ENCODE measurements around the gene KIF26A. TPM values are rescaled to one million over a fixed set of nuclear protein-coding genes. Genes with fewer than 3 reads are reported as not detected.

KIF26A gene
- polyA plus RNA-seq, 1 experiment = 0.10 TPM

DNA sequence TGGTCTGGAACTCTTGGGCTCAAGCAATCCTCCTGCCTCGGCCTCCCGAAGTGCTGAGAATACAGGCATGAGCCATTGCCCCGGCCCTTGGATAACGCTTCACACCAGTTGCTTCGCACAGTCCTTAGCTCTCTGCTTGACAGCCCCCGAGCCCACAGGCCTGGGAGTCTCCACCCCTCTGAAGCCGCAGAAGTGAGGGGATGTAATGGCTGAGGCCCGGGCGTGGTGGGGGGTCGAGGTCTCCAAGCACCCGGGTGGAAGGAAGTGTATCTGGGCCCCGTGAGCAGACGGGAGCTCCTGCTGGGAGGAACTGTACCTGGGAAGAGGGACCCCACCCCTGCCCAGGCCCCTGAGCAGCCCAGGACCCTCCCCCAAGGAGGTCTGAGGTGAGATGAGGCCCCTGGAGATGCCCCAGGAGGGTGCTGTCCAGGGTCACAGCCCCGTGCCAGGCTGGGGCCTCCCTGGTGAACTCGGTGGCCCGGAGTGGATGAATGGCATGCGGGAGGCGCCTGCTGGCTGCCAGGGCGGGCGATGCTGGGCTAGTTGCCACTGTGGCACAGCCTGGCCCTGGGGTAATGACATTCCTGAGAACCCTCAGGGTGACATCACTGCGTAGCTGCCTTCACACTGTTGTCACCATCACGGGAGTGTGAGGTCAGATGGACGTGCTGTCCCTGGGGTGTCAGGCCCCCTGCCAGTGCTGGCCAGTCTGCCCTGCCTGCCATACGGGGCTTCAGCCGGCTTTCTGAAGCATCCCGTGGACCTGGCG lies 48.9 kb downstream of the KIF26A start:
- no peaks in the 10 kb centered on the region for H3K27me3 ChIP-seq (ENCODE audit: control insufficient read depth, insufficient read depth, low read length)
- no peak for TF ChIP-seq CTCF (IDR thresholded peaks at IDR 0.05; ENCODE audit: insufficient read depth, low read depth, low read length)
- no peak for DNase-seq (ENCODE audit: low read depth)
- no peaks in the 10 kb centered on the region for H3K36me3 ChIP-seq (ENCODE audit: control insufficient read depth, insufficient read depth, low read length)
- no peak overlapping the region for H3K4me3 ChIP-seq (ENCODE audit: low read depth, low read length)
- ChIA-PET POLR2A (no interaction called here), CTCF (no interaction called here)

DNA sequence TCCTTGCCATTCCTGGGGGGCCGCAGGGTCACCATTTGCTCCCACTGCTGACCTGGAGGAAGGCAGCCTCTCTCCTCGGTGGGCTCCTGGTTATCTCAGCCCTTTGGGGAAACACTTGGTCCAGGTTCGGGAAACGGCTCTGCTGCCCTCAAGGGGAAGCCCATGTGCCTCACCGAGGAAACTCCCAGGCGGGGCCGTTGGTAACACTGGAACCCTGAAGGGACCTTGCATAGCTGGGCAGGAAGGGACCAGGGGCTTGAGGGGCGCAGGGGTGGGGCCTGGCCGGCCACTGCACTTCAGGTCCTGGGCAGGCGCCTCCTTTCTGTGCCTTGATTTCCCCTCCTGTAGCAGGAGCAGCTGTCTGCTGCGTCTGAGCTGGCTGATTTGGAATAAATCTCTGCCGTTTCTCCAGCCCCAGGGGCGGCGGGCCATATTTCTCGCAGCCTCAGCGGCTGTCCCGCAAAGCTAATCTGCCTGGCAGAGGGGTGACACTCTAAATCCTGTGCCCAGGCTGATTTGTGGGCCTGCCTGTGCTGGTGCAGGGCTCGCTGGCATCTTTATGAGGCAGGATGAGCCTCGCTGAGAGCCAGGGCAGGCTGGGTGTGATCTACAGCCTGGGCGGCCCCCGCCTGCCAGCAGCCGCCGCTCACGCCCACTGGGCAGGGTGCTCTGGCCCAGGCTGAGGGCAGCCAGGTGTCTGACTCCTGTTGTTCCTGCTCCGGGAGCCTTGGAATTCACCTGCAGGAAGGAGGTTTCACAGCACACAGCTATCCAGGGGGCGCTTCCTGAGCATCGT lies 49.7 kb downstream of the KIF26A start:
- TF ChIP-seq CTCF (IDR thresholded peaks at IDR 0.05; ENCODE audit: insufficient read depth, low read depth, low read length) = no peak
- Histone ChIP-seq H3K36me3 (ENCODE audit: control insufficient read depth, insufficient read depth, low read length) (no peaks in the 10 kb centered on the region), H3K27me3 (ENCODE audit: control insufficient read depth, insufficient read depth, low read length) (no peaks in the 10 kb centered on the region), H3K4me3 (ENCODE audit: low read depth, low read length) (no peak overlapping the region)
- ChIA-PET POLR2A (no interaction called here), CTCF (no interaction called here)
- no peak for DNase-seq (ENCODE audit: low read depth)

- H3K27me3 ChIP-seq (ENCODE audit: control insufficient read depth, insufficient read depth, low read length) = no peaks in the 10 kb centered on the region
- ChIA-PET CTCF (no interaction called here), POLR2A (no interaction called here)
- DNase-seq (ENCODE audit: low read depth) = no peak
- H3K36me3 ChIP-seq (ENCODE audit: control insufficient read depth, insufficient read depth, low read length) = no peaks in the 10 kb centered on the region
- no peak overlapping the region for H3K4me3 ChIP-seq (ENCODE audit: low read depth, low read length)
- TF ChIP-seq CTCF (IDR thresholded peaks at IDR 0.05; ENCODE audit: insufficient read depth, low read depth, low read length) = no peak
Measured at GRCh38 chr14:104188727-104189400, 50.5 kb downstream of the KIF26A start.

- no peaks in the 10 kb centered on the region for H3K27me3 ChIP-seq (ENCODE audit: control insufficient read depth, insufficient read depth, low read length)
- TF ChIP-seq CTCF (IDR thresholded peaks at IDR 0.05; ENCODE audit: insufficient read depth, low read depth, low read length) = no peak
- ChIA-PET CTCF (no interaction called here), POLR2A (no interaction called here)
- H3K36me3 ChIP-seq (ENCODE audit: control insufficient read depth, insufficient read depth, low read length) = no peaks in the 10 kb centered on the region
- H3K4me3 ChIP-seq (ENCODE audit: low read depth, low read length) = no peak overlapping the region
- DNase-seq (ENCODE audit: low read depth) = no peak
Measured at GRCh38 chr14:104189629-104190335, 51.4 kb downstream of the KIF26A start.
